HG03442 (cell line): ENCODE results near the gene ANO8.

ENCODE experiments used
- ATAC-seq: cut with Tn5 transposase; IDR thresholded peaks from one replicate; pipeline ENCODE4 v1.9.1; 2021; ENCODE audit warnings: mild to moderate bottlenecking, moderate library complexity; ENCODE audit not compliant: unreplicated experiment

ANO8 gene

DNA sequence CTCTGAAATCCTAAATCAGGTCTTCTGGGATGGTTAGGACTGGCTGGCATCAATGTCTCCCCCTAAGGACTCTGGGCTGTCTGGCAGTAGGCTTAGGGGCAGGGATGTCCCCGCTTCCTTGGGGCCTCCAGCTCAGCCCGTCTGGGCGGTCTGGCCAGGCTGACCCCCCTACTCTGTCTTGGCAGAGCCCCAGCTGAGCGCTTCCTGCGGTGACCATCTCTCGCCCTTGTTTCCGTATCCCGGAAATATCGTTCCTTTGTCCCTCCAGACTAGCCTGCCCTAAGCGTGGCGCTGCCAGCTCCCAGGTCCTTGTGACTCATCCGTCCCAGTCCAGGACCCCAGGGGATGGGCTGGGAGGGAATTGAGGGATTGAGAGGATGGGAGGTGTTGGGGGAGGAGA is 14.0 kb upstream of the ANO8 start:
- no peak for ATAC-seq

DNA sequence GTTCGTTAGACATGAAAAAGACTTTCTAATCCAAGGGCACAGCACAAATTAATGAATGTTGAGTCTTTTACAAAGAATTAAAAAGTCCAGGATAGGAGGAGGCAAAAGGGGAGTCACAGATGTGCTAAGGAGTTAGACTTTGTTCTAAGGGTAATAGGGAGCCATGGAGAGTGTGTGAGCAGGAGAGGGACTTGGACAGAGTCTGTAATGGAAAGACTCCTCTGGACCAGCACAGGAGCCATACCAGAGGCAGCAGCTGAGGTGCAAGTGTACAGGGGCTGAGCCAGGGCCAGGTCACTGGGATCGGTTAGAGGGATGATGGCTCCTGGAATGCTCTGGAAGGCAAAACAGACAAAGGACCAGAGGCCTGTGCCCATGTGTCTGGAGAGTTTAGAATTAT is 13.2 kb upstream of the ANO8 start:
- no peak for ATAC-seq

DNA sequence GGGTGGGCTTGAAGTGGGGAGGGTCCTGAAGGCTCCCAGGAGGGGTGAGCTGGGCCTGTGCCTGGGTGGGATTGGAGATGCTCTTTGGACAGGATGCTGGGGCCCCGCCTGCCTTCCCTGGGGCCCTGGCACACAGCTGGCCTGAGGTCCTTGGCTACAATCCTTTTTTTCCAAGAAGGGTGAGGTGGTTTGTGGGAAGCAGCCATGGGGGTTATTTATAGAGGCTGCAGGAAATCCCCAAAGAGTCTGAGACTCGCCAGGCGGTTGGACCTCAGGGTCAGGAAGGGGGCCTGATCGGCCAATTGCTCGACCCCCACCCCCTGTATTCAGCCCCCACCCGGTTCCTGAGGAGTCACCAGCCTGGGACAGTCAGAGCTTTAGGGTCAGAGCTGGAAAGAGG is 12.7 kb upstream of the ANO8 start:
- no peak for ATAC-seq

DNA sequence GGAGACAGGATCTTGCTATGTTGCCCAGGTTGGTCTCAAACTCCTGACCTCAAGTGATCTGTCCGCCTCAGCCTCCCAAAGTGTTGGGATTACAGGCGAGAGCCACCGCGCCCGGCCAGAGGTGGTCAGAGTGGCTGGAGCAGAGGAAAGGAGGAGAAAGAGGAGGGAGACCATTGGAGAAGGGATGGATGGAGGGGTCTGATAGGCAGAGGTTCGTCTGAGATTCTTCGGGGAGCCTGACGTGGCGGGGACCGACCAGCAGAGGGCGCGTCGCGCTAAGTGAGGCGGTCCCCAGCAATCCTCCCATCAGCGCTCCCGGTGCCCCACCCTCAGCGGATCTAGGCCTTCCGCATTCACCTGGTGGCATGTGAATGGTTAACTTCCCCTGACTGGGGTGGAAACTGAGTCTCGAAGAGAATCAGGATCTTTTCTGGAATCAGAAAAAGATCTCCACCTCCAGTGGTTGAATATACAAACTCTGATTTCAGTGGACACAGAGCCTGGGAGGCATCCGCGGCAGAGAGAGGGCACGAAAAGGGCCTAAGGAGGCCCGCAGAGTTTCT is 11.5 kb upstream of the ANO8 start:
- ATAC-seq, result no peak

DNA sequence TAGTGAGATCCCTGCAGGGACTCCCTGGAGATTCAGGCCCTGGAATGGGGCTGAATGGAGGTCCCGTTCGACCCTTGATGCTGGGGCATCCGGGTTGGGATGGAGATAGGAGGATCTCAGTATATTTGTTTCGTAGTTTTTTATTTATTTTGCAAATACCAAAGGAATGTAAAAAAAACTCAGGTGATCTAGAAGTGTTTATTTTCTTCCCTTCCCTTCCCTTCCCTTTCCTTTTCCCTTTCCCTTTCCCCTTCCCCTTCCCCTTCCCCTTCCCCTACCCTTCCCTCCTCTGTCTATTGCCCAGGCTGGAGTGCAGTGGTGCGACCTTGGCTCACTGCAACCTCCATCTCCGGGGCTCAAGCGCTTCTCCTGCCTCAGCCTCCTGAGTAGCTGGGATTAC is 7.2 kb upstream of the ANO8 start:
- ATAC-seq, result no peak

DNA sequence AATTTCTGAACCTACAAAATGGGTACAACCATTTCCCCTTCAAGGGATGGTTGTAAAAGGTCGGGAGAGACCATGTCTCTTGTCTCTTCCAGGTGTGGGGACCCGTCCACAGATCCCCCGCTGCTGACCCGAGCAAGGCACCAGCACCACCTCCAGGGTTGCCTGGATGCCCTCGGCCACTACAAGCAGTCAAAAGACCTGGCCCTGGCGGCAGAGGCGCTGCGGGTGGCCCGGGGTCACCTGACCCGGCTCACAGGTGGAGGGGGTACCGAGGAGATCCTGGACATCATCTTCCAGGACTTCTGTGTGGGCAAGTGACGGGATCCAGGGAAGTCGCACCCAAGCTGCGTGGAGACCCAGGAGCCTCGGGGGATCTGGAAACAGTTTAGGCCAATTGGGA is 6.7 kb upstream of the ANO8 start:
- ATAC-seq, result no peak

DNA sequence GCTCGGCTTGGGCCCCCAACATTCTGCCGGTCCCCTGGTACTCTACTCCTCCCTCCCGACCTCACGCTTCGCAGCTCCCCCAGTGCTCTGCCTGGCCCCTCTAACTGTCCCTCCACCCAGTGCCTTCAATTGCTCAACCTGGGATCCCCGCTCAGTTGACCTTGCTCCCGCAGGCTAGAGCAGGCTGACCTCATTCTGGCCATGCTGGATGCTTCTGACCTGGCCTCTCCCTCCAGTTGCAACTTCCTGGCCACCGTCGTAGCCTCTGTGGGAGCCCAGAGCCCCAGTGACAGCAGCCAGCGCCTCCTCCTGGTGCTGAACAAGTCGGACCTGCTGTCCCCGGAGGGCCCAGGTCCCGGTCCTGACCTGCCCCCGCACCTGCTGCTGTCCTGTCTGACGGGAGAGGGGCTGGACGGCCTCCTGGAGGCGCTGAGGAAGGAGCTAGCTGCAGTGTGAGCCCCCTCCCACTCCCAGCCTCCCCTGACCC is 6.3 kb upstream of the ANO8 start:
- ATAC-seq, result no peak

DNA sequence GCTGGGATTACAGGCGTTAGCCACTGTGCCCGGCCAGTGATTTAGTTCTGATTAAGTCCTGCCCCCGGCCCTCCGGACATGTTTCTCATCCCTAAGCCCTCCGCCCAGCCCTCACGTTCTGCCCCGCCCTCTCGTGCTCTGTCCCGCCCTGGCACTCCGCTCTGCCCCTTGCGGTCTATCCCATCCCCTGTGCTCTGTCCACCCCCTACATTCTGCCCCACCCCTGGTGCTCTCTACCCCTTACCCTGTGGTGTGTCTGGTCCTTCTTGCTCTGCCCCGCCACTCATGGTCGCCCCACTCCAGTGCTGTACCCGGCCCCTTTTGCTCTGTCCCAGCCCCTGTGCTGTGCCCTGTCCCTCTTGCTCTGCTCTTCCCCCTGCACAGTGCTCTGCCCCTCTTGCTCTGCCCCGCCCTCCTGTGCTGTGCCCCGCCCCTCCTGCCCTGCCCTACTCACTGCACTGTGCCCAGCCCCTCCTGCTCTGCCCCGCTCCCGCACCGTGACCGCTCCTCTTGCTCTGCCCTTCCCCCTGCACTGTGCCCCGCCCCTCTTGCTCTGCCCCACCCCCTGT is 5.7 kb upstream of the ANO8 start:
- no peak for ATAC-seq

DNA sequence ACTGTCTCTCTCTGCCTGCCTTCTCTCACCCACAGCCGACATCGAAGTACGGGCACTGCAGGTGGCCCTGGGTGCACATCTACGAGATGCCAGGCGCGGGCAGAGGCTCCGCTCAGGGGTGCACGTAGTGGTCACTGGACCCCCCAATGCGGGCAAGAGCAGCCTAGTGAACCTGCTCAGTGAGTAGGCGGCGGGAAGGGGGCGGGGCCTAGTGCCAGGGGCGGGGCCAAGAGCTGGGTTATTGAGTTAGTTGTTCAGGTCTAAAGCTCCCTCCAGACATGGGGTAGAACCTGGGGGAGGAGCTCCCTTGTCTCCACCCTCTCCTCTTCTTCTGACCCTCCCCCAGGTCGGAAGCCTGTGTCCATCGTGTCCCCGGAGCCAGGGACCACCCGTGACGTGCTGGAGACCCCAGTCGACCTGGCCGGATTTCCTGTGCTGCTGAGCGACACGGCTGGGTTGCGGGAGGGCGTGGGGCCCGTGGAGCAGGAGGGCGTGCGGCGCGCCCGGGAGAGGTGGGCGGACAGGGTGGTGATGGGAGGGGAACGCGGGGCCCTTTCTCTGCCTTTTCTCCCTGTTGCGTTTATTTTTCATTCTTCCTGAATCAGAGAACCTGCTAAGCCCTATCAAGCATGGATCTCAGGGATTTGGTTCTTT is 4.6 kb upstream of the ANO8 start:
- ATAC-seq, result no peak

DNA sequence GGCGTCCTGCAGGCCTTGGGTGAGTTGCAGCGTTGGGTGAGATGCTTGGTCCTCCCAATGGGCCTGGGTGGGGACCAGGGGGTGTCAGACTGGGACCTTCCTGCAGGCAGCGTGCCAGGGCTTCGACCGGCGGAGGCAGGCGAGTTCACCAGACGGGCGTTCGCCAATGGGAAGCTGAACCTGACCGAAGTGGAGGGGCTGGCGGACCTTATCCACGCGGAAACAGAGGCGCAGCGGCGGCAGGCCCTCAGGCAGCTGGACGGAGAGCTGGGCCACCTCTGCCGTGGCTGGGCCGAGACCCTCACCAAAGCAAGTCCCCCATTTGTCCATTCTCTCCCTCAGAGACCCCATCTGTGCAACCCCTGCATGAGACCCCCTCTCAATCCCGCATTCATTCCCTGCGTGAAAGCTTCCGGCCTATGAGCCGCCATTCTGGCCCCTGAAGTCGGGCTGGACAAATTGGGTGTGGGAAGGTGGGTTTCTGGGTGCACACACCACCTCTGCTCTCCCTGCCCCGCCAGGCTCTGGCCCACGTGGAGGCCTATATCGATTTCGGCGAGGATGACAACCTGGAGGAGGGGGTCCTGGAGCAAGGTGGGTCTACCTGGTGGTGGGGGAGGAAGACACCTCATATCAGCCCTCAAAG is 3.9 kb upstream of the ANO8 start:
- no peak for ATAC-seq

DNA sequence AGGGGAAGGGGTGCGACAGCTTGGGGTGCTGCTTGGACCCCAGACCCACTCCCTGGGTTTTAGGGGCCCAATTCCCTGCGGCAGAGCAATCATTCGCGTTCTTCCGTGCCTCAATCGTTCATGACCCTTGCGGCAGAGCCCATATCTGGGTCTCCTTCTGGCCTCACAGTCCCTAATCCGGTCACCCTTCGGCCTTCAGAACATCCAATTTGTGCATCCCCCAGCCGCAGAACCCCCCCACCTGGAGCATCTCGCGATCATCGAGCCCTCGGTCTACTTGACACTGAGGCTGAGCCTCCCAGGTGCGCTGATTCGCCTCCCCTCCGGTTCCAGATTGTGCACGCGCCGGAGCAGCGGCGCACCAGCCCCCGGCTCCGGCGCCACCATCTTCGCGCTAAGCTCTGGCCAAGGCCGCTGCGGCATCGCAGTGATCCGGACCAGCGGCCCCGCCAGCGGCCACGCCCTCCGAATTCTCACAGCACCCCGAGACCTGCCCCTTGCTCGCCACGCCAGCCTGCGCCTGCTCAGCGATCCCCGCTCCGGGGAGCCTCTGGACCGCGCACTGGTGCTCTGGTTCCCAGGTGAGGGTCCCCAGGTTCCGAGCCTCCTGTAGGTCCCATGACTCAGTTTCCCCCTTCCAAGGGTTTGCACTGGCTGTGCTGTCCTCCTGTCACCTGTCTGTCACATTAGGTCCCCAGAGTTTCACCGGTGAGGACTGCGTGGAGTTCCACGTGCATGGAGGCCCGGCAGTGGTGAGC is 3.2 kb upstream of the ANO8 start:
- ATAC-seq, result no peak

DNA sequence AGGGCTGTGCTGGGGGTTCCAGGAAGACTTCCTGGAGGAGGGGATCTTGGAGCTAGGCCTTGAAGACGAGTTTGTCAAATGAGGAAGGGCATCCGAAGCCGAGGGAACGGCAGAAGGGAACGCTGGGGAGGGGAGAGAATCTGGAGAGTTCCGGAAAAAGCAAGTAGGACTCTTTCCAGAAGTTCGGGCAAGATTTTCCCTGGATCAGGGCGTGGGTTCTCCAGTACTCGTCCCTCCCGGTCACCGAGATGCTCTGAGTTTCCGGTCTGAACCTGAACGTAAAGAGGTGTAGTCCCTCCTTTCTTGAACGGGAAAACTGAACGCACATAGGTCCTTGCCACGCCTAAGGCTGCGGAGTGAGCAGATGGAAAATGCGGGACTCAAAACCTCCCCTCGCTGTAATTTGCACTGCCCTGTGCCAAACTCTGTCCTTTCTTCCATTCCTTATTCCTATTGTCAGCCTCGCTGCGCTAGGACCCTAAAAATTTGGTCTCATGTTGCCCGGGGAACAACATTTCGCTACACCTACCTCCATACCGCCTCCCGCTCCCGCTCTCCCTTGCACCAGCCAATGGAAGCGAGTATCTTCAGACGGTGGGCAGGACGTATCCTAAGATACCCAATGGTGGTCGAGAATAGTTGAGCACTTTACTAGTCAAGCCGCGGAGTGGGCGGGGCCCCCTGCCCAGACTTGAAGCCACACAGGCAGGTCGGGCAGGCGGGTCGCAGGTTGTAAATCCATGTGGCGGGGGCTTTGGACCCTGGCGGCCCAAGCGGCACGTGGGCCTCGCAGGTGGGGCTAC is 2.4 kb upstream of the ANO8 start, which contains the start of gene GTPBP3:
TSS of gene GTPBP3 (plus strand) at position 682 of the 803 bp plus-strand sequence. CDS start at position 741, 59 bp downstream.
- peak; percentile 76 for ATAC-seq

DNA sequence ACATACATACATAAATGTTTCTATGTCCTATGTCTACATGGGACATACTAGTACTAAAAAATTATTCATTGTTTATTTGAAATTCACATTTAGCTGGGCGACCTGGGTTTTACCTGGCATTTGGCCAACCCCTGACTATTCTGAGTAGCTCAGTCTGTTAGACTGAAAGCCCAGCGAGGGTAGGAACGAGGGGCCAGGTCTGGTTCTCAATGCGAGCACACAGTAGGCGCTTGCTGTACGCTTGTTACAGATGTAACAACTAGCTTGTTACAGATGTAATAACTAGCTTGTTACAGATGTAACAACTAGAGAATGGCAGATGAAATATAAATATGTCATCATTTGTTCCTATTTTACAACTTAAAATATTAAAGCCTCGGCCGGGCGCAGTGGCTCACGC is 920 bp upstream of the ANO8 start:
- no peak for ATAC-seq

DNA sequence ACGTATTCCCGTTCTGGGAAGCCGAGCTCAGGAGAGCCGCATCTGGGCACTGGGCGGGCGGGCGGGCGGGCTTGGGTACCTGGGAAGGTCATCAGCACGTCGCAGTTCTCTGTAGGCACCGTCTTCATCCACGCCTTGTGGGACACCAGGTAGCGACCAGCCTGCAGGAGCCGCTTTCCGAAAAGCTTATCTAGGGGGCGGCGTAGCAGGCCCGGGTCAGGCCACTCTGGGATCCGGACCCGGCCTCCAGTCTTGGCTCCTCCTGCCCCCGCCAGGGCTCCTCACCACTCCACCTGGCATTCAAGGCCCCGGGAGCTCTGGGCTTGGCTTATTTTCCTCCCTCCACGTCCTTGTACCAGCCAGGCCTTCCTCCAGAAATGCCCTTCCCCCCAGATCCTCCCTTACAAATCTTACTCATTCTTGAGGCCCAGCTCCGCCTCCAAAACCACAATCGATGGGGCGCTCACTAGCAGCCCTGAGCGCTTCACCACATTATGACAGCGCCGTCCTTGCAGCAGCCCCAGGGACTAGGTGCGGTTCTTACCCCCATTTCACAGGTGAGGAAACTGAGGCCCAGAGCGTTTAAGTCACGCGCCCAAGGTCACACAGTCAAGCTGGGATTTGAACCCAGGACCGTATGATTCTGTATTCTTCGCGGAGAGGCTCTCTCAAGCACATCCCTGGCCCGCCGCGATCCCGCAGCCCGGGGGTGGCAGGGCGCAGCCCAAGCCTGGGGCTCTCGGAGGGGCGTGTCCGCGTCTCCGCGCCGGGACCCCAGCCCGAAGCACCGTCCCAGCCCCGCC is 843 bp downstream of the ANO8 start:
- ATAC-seq, result no peak

DNA sequence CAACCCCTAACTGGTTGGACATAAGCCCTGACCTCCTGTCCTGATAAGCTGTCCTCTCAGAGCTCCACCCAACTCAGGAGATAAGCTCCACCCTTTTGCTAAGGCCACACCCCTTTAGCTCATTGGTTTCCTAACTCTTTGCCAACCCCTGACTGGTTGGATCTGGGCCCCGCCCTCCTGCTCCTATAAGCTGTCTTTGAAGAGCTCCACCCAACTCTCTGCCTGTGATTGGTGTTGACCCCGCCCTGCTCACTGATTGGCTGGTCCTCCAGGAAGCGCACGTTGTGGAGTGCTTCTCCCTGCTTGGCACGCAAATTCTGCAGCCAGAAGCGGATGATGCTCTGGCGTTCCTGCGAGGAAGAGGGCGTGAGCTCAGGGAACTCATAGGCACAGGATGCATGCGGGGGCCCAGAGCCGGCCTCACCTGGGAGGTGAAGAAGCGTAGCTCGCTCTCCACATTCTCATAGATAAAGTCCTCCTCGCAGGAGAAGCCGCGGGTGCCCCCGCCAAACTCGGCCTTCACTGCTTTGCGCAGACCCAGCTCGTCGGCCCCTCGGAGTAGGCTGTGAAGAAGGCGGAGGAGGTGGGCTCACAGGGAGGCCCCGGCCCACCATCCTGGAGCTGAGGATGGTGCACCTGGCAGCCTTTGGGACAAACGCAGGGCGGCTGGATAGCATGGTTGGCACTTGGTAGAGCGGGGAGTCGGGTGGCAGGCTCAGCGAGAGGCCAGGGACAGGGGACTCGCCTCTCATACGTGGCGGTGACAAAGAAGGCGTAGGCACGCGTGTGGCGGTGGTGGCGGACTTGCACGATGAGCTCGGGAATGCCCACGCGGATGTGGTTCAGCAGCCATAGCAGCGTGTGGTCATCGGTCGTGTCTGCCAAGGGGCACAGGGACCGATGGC is 1.7 kb downstream of the ANO8 start:
- no peak for ATAC-seq

DNA sequence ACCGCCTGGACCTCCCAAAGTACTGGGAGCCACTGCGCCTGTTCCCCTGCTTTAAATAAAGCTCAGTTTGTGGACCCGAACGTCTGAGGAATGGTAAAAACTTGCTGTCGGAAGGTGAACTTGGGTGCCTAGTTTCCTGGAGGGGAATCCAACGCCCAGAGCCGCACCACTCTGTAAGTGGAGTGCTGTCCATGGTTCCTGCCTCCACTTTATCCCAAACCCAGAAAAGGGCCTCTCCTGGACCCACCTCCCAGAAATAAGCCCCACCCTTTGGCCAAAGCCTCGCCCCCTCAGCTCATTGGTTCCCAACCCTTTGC is 2.3 kb downstream of the ANO8 start:
- ATAC-seq, result no peak

DNA sequence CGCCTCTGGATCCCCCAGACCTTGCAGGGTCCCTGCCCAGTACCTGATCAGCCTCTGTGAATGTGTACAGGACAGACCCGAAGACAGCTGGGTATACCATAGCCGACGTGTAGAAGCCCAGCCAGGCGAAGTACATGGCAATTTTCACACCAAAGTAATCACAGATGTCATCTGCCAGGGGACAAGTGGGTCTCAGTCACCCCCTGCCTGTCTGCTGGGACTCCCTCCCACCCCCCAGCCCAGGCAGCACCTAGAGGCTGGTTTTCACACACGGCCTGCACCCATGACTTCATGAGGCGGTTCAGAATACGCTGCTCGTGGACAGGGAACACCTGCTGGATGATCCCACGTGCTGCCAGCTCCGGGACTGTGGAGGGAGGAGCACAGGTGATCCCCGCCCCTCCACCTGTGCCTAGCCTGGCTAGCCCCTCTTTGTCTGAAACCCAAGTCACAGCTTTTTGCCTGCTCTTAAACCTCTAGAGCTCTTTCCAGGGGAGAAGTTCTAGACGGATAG is 3.6 kb downstream of the ANO8 start:
- ATAC-seq, result no peak

DNA sequence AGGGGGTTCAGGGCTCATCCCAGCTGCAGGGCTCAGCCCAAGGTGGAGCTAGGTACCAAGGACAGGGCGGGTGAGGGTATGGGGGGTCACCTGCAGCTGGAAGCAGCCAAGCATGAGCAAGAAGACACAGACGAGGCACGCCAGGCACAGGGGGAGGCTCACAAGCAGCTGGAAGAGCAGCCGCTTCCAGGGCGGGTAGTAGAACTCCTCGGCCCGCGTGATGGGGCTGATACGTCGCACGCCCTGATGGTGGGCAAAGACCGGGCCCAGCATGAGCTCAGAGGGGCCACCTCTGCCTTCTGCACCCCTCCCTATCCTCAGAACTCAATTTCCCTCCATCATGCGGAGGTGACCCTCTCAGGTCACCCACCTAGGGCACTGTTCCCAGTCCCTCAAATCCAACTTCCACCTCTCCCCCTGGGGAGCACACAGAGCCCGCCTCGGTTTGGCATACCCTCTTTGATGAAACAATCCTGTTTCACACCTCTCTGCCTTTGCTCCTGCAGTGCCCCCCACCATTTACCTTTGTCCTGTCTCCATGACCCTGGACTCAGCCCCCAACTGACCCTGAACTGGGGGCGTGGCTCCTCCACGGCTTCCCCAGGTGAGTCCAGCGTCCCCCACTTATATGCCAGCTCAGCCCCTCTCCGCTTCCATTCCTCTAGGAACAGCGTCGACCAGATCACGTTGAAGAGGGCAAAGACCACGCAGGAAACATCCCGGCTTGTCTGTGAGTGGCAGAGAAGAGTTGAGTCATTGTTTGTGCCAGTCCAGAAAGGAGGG is 4.2 kb downstream of the ANO8 start:
- no peak for ATAC-seq
